H9 (cell line): Measurements from ENCODE around the gene IL4. TPM values are rescaled to one million over a fixed set of nuclear protein-coding genes. Genes with fewer than 3 reads are reported as not detected.
A peak's percentile ranks its signal among the peaks of the same experiment; 100 is the strongest.

Experiments
- DNase-seq: peaks from one replicate; pipeline ENCODE4 v3.0.0-alpha.2; 2017
- H2AFZ ChIP-seq: one replicate; pipeline ENCODE4 v1.6.1; 2013; ENCODE audit warnings: mild to moderate bottlenecking, low read length, control low read depth, moderate library complexity
- H2AK5ac ChIP-seq: 2 replicates; pipeline ENCODE4 v1.6.1; 2013; ENCODE audit warnings: low read length, control low read depth, mixed read lengths; ENCODE audit not compliant: insufficient read length
- H2BK120ac ChIP-seq: one replicate; pipeline ENCODE4 v1.6.1; 2013; ENCODE audit warnings: low read depth, mild to moderate bottlenecking, low read length, control low read depth, inconsistent platforms; ENCODE audit not compliant: poor library complexity, severe bottlenecking
- H2BK12ac ChIP-seq: 2 replicates; pipeline ENCODE4 v1.6.1; 2013; ENCODE audit warnings: low read length, control low read depth, mixed read lengths, low read depth; ENCODE audit not compliant: insufficient read length
- H2BK15ac ChIP-seq: 2 replicates; pipeline ENCODE4 v1.6.1; 2013; ENCODE audit warnings: low read depth, low read length, control low read depth
- H2BK20ac ChIP-seq: one replicate; pipeline ENCODE4 v1.6.1; 2013; ENCODE audit warnings: low read depth, mild to moderate bottlenecking, low read length, control low read depth, inconsistent platforms; ENCODE audit not compliant: poor library complexity, severe bottlenecking
- H2BK5ac ChIP-seq: 2 replicates; pipeline ENCODE4 v1.6.1; 2013; ENCODE audit warnings: low read length, control low read depth, mixed read lengths; ENCODE audit not compliant: insufficient read length
- H3K14ac ChIP-seq: 2 replicates; pipeline ENCODE4 v1.6.1; 2013; ENCODE audit warnings: low read length, control low read depth; ENCODE audit not compliant: insufficient read depth
- H3K18ac ChIP-seq: 2 replicates; pipeline ENCODE4 v1.6.1; 2013; ENCODE audit warnings: low read depth, mild to moderate bottlenecking, mixed read lengths, low read length, control low read depth; ENCODE audit not compliant: insufficient read length
- H3K23ac ChIP-seq: 2 replicates; pipeline ENCODE4 v1.6.1; 2013; ENCODE audit warnings: low read length, control low read depth, mixed read lengths, low read depth; ENCODE audit not compliant: insufficient read length
- H3K23me2 ChIP-seq: 2 replicates; pipeline ENCODE4 v1.6.1; 2013; ENCODE audit warnings: low read depth, mild to moderate bottlenecking, mixed read lengths, low read length, control low read depth; ENCODE audit not compliant: insufficient read length, poor library complexity, severe bottlenecking
- H3K27ac ChIP-seq: 2 replicates; pipeline ENCODE4 v1.5.1; 2013; ENCODE audit warnings: low read length, control low read depth, mixed read lengths, low read depth; ENCODE audit not compliant: insufficient read length
- H3K27me3 ChIP-seq: 2 replicates; pipeline ENCODE4 v1.6.1; 2013; ENCODE audit warnings: low read length, control low read depth, inconsistent platforms; ENCODE audit not compliant: insufficient read depth
- H3K4ac ChIP-seq: 2 replicates; pipeline ENCODE4 v1.6.1; 2013; ENCODE audit warnings: low read depth, mild to moderate bottlenecking, control low read depth, inconsistent platforms, low read length, moderate library complexity
- H3K4me1 ChIP-seq: 2 replicates; pipeline ENCODE4 v1.6.1; 2013; ENCODE audit warnings: low read length, control low read depth, inconsistent platforms; ENCODE audit not compliant: insufficient read depth
- H3K4me2 ChIP-seq: 2 replicates; pipeline ENCODE4 v1.6.1; 2013; ENCODE audit warnings: low read length, control low read depth, mixed read lengths; ENCODE audit not compliant: insufficient read length, insufficient read depth
- H3K56ac ChIP-seq: 2 replicates; pipeline ENCODE4 v1.6.1; 2013; ENCODE audit warnings: low read depth, mild to moderate bottlenecking, mixed read lengths, low read length, control low read depth; ENCODE audit not compliant: insufficient read length
- H3K79me1 ChIP-seq: 2 replicates; pipeline ENCODE4 v1.6.1; 2013; ENCODE audit warnings: low read depth, mild to moderate bottlenecking, moderate library complexity, low read length, control low read depth, inconsistent platforms; ENCODE audit not compliant: insufficient read depth, poor library complexity, severe bottlenecking
- H3K79me2 ChIP-seq: 2 replicates; pipeline ENCODE4 v1.6.1; 2013; ENCODE audit warnings: low read length, control low read depth, inconsistent platforms; ENCODE audit not compliant: insufficient read depth
- H3K9ac ChIP-seq: 2 replicates; pipeline ENCODE4 v1.6.1; 2013; ENCODE audit warnings: low read length, control low read depth, mixed read lengths; ENCODE audit not compliant: insufficient read length; ENCODE audit errors: extremely low read depth
- H3K9me3 ChIP-seq: one replicate; pipeline ENCODE4 v1.6.1; 2013; ENCODE audit warnings: low read depth, low read length, inconsistent platforms; ENCODE audit not compliant: control insufficient read depth
- H3T11ph ChIP-seq: one replicate; pipeline ENCODE4 v1.6.1; 2013; ENCODE audit warnings: mild to moderate bottlenecking, low read length, control low read depth, inconsistent platforms
- H4K20me1 ChIP-seq: one replicate; pipeline ENCODE4 v1.6.1; 2013; ENCODE audit not compliant: control insufficient read depth, insufficient read length, insufficient read depth
- H4K5ac ChIP-seq: 2 replicates; pipeline ENCODE4 v1.6.1; 2013; ENCODE audit warnings: low read depth, mild to moderate bottlenecking, mixed read lengths, low read length, control low read depth; ENCODE audit not compliant: insufficient read length
- H4K8ac ChIP-seq: replicated peaks from 2 replicates; pipeline ENCODE4 v1.6.1; 2013; ENCODE audit warnings: low read length, control low read depth, mixed read lengths, low read depth; ENCODE audit not compliant: insufficient read length
- H4K91ac ChIP-seq: 2 replicates; pipeline ENCODE4 v1.6.1; 2013; ENCODE audit warnings: low read depth, mild to moderate bottlenecking, moderate library complexity, mixed read lengths, low read length, control low read depth; ENCODE audit not compliant: insufficient read length
- H3K27ac Mint-ChIP-seq, 3 experiments: 2 replicates in 2 of 3; 3 replicates in 1 of 3; pipeline ENCODE4 v1.8.0; 2020 to 2021; ENCODE audit warnings: mixed read lengths in 3 of 3, mild to moderate bottlenecking in 1 of 3, moderate library complexity in 1 of 3
- H3K27me3 Mint-ChIP-seq: 2 replicates; pipeline ENCODE4 v1.8.0; 2021; ENCODE audit warnings: low read depth, mild to moderate bottlenecking, moderate library complexity, mixed read lengths
- H3K36me3 Mint-ChIP-seq, 3 experiments: 2 replicates in 2 of 3; 3 replicates in 1 of 3; pipeline ENCODE4 v1.8.0; 2020 to 2021; ENCODE audit warnings: low read depth in 3 of 3, mixed read lengths in 3 of 3; ENCODE audit not compliant: insufficient read depth in 1 of 3
- H3K4me1 Mint-ChIP-seq, 2 experiments: 2 replicates each; pipeline ENCODE4 v1.8.0; 2020; ENCODE audit warnings: mixed read lengths in 2 of 2
- H3K4me3 Mint-ChIP-seq, 2 experiments: 2 replicates in 1 of 2; 3 replicates in 1 of 2; pipeline ENCODE4 v1.8.0; 2020 to 2021; ENCODE audit warnings: mild to moderate bottlenecking in 2 of 2, mixed read lengths in 2 of 2, moderate library complexity in 1 of 2
- H3K9me3 Mint-ChIP-seq, 2 experiments: 2 replicates in 1 of 2; 3 replicates in 1 of 2; pipeline ENCODE4 v1.8.0; 2020; ENCODE audit warnings: mild to moderate bottlenecking in 2 of 2, mixed read lengths in 2 of 2, moderate library complexity in 1 of 2
- WGBS: extraction: QIAGEN DNeasy Blood & Tissue Kit; methylation state at CpG from one replicate; pipeline ENCODE4 v1.1.7; 2013; ENCODE audit warnings: missing lambda C conversion rate, low lambda C conversion rate, mixed read lengths; ENCODE audit not compliant: insufficient read length; ENCODE audit errors: extremely low coverage; 5-methylcytosine and 5-hydroxymethylcytosine counted together
- total RNA-seq: library from RNA; stranded (reverse); gene quantifications from 2 replicates; pipeline ENCODE4 v1.2.1, GENCODE V29; 2021
- TF ChIP-seq, protein P1 (sequence below): fragments of 200-600 bp; sonication (generic); conservative IDR thresholded peaks from 3 replicates; pipeline ENCODE4 v1.8.0; 2021; ENCODE audit warnings: antibody characterized with exemption, mild to moderate bottlenecking

The IL4 gene
- total RNA-seq, 1 experiment from 2014 or later: not detected

DNA sequence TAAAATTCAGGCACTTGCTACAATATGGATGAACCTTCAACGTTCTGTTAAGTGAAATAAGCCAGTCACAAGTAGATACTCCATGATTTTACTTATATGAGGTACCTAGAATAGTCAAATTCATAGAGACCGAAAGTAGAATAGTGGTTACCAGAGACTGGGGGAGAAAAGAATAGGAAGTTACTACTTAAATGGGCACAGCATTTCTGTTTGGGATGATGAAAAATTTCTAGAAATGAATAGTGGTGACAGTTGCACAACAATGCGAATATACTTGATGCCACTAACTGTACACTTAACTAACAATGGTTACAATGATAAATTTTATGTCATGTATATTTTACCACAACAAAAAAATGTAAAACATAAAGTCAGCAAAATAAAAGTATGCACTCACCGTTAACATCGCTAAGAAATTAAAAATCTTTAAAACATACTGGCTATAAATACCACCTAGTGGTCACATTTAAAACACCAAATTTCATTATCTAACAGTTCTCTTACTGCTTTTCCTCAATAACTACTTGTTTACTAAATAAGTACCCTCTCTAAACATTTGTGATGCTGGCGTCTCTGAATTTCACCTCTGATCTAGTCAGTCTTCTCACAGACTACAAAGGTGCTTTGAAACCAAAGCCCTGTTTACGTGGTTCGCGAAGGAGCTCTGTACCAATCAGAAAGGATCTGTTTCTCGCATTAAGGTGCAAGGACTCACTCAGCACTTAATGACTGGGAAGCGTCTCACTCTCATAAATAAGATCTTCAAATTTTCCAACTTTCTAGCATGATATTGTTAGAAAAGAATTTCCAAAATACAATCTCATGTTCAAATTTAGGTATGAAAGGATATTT lies 40.9 kb downstream of the IL4 start:
- Histone ChIP-seq H3K27ac (no peak overlapping the region), H3K9me3 (no peaks in the 10 kb centered on the region), H4K5ac (no peak overlapping the region), H3K14ac (no peak overlapping the region), H2BK20ac (no peak overlapping the region), H3K56ac (no peak overlapping the region), H4K20me1 (no peaks in the 10 kb centered on the region), H4K8ac (no peak overlapping the region), H2BK120ac (no peak overlapping the region), H3K27me3 (no peaks in the 10 kb centered on the region), H3K23ac (no peak overlapping the region), H3K23me2 (no peaks in the 10 kb centered on the region), H2BK5ac (no peak overlapping the region), H4K91ac (no peak overlapping the region), H2AK5ac (no peak overlapping the region), H3T11ph (no peak overlapping the region), H3K4ac (no peak overlapping the region), H3K18ac (no peak overlapping the region), H2AFZ (no peak overlapping the region), H3K4me1 (no peaks in the 10 kb centered on the region), H3K79me2 (no peaks in the 10 kb centered on the region), H2BK12ac (no peak overlapping the region), H3K4me2 (no peak overlapping the region), H3K9ac (no peak overlapping the region), H3K79me1 (no peaks in the 10 kb centered on the region), H2BK15ac (no peak overlapping the region)
- H3K4me1 Mint-ChIP-seq: no peaks in the 10 kb centered on the region
- TF ChIP-seq, protein P1, sequence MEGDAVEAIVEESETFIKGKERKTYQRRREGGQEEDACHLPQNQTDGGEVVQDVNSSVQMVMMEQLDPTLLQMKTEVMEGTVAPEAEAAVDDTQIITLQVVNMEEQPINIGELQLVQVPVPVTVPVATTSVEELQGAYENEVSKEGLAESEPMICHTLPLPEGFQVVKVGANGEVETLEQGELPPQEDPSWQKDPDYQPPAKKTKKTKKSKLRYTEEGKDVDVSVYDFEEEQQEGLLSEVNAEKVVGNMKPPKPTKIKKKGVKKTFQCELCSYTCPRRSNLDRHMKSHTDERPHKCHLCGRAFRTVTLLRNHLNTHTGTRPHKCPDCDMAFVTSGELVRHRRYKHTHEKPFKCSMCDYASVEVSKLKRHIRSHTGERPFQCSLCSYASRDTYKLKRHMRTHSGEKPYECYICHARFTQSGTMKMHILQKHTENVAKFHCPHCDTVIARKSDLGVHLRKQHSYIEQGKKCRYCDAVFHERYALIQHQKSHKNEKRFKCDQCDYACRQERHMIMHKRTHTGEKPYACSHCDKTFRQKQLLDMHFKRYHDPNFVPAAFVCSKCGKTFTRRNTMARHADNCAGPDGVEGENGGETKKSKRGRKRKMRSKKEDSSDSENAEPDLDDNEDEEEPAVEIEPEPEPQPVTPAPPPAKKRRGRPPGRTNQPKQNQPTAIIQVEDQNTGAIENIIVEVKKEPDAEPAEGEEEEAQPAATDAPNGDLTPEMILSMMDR: peak; percentile 62
- H3K27ac Mint-ChIP-seq: no peak overlapping the region
- H3K27me3 Mint-ChIP-seq: no peaks in the 10 kb centered on the region
- H3K36me3 Mint-ChIP-seq: no peaks in the 10 kb centered on the region; a peak in 1 of 7 replicates
- WGBS: no CpG with 5 or more reads among the region's 11 CpGs
- DNase-seq: no peak
- H3K4me3 Mint-ChIP-seq: no peak overlapping the region
- H3K9me3 Mint-ChIP-seq: no peaks in the 10 kb centered on the region
